Measurements from ENCODE around the gene IPMK.

- TF ChIP-seq POLR2AphosphoS5 (IDR thresholded peaks at IDR 0.05; ENCODE audit: low read depth) (no peak), REST (IDR thresholded peaks at IDR 0.05; ENCODE audit: insufficient replicate concordance, low read depth) (no peak), SPI1 (IDR thresholded peaks at IDR 0.05; ENCODE audit: borderline replicate concordance, low read depth) (no peak)
- TF ChIP-seq, protein P1, sequence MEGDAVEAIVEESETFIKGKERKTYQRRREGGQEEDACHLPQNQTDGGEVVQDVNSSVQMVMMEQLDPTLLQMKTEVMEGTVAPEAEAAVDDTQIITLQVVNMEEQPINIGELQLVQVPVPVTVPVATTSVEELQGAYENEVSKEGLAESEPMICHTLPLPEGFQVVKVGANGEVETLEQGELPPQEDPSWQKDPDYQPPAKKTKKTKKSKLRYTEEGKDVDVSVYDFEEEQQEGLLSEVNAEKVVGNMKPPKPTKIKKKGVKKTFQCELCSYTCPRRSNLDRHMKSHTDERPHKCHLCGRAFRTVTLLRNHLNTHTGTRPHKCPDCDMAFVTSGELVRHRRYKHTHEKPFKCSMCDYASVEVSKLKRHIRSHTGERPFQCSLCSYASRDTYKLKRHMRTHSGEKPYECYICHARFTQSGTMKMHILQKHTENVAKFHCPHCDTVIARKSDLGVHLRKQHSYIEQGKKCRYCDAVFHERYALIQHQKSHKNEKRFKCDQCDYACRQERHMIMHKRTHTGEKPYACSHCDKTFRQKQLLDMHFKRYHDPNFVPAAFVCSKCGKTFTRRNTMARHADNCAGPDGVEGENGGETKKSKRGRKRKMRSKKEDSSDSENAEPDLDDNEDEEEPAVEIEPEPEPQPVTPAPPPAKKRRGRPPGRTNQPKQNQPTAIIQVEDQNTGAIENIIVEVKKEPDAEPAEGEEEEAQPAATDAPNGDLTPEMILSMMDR (IDR thresholded peaks at IDR 0.05; ENCODE audit: insufficient read depth, low read length), result no peak
These were observed 47.8 kb downstream of the IPMK start for GRCh38 chr10:58219875-58220274.
